ENCODE results near the gene CUTA.

Gene CUTA

DNA sequence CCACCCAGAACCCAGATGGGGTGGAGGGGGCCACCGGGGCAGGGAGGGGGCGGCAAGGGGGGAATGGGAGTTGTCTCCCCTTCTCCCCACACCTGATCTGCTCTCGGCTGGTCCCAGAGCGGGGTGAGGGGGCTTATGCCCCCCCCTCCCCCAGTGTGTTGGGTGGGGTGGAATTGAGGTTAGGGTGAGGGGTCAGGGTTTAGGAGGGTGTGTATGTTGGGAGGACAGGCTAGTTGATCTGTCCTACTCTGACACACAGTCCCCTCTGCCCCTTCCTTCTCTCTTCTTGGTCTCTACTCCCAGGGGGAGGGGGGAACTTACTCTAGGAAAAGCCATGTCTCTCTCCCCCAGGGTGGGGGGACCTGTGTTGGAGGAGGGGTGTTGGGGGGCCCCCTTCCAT is 34.6 kb upstream of the CUTA start:
- Histone ChIP-seq H3K27me3 (ENCODE audit: control insufficient read depth in 1 of 2, insufficient read depth in 2 of 2, low read length in 2 of 2) (no peaks in the 10 kb centered on the region), H3K4me3 (ENCODE audit: low read depth in 1 of 2, low read length in 2 of 2) (no peak overlapping the region), H3K9ac (ENCODE audit: low read depth in 1 of 2, low read length in 2 of 2) (no peak overlapping the region), H3K27ac (ENCODE audit: low read depth, low read length) (no peak overlapping the region), H3K9me3 (ENCODE audit: control insufficient read depth in 1 of 2, low read length in 2 of 2) (no peaks in the 10 kb centered on the region), H3K4me1 (ENCODE audit: control insufficient read depth in 1 of 2, insufficient read depth in 2 of 2, low read length in 2 of 2) (peaks cover 6 to 12% of the 10 kb centered on the region in 2 donors), H3K36me3 (ENCODE audit: control insufficient read depth in 1 of 2, insufficient read depth in 2 of 2, low read length in 2 of 2) (peaks cover 10 to 11% of the 10 kb centered on the region in 2 donors)

DNA sequence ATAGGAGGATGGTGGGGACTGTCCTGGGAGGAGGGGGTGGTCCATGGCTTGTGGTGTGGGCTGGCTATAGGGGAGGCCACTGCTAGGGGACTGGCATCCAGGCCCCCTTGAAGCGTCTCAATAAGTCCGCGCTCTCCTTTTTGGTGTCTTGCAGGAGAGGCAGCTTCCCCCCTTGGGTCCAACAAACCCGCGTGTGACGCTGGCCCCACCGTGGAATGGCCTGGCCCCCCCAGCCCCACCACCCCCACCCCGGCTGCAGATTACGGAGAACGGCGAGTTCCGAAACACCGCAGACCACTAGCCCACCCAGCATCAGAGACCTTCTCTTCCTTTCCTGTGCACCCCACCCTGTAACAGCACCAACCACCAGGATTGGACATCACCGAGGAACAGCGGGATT is 33.7 kb upstream of the CUTA start:
- Histone ChIP-seq H3K4me1 (ENCODE audit: control insufficient read depth in 1 of 2, insufficient read depth in 2 of 2, low read length in 2 of 2) (peaks cover 6 to 12% of the 10 kb centered on the region in 2 donors), H3K9me3 (ENCODE audit: control insufficient read depth in 1 of 2, low read length in 2 of 2) (no peaks in the 10 kb centered on the region), H3K27me3 (ENCODE audit: control insufficient read depth in 1 of 2, insufficient read depth in 2 of 2, low read length in 2 of 2) (no peaks in the 10 kb centered on the region), H3K36me3 (ENCODE audit: control insufficient read depth in 1 of 2, insufficient read depth in 2 of 2, low read length in 2 of 2) (peaks cover 11 to 14% of the 10 kb centered on the region in 2 donors), H3K27ac (ENCODE audit: low read depth, low read length) (no peak overlapping the region), H3K9ac (ENCODE audit: low read depth in 1 of 2, low read length in 2 of 2) (no peak overlapping the region), H3K4me3 (ENCODE audit: low read depth in 1 of 2, low read length in 2 of 2) (no peak overlapping the region)

DNA sequence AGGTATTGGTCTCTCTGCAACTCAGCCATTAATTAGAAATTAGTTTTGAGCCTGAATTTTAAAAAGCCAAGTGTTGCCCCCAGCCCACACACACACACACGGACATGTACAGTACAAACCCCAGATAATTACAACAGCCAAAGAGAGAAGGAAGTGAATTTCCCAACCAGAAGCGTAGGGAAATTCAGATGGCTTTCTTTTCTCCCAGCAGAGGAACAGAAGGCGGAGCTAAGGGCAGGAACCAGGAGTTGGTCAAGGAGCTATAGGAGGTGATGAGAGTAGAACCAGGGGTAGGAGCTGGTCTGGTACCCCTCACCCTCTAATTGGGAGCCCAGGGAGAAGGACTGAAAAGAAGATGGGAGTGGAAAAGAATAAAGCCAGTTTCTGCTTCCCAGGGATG is 32.5 kb upstream of the CUTA start:
- Histone ChIP-seq H3K36me3 (ENCODE audit: control insufficient read depth in 1 of 2, insufficient read depth in 2 of 2, low read length in 2 of 2) (peaks cover 4 to 11% of the 10 kb centered on the region in 2 donors), H3K9me3 (ENCODE audit: control insufficient read depth in 1 of 2, low read length in 2 of 2) (no peaks in the 10 kb centered on the region), H3K4me3 (ENCODE audit: low read depth in 1 of 2, low read length in 2 of 2) (no peak overlapping the region), H3K4me1 (ENCODE audit: control insufficient read depth in 1 of 2, insufficient read depth in 2 of 2, low read length in 2 of 2) (peaks cover 6 to 9% of the 10 kb centered on the region in 2 donors), H3K27me3 (ENCODE audit: control insufficient read depth in 1 of 2, insufficient read depth in 2 of 2, low read length in 2 of 2) (no peaks in the 10 kb centered on the region), H3K27ac (ENCODE audit: low read depth, low read length) (no peak overlapping the region), H3K9ac (ENCODE audit: low read depth in 1 of 2, low read length in 2 of 2) (no peak overlapping the region)

DNA sequence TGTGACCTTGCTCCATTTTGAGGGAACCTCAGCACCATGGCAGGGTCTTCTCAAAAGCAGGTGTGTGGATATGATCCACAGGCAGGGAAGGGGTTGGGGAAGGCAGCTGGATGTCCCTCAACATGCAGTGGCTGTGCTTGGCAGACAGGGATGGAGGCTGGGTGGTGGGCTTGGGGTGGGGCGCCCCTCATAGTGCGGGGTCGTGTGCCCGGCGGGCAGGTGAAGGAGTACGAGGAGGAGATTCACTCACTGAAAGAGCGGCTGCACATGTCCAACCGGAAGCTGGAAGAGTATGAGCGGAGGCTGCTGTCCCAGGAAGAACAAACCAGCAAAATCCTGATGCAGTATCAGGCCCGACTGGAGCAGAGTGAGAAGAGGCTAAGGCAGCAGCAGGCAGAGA is 28.4 kb upstream of the CUTA start:
- no peak overlapping the region for H3K4me3 ChIP-seq (ENCODE audit: low read depth in 1 of 2, low read length in 2 of 2)
- no peaks in the 10 kb centered on the region for H3K27me3 ChIP-seq (ENCODE audit: control insufficient read depth in 1 of 2, insufficient read depth in 2 of 2, low read length in 2 of 2)
- no peaks in the 10 kb centered on the region for H3K9me3 ChIP-seq (ENCODE audit: control insufficient read depth in 1 of 2, low read length in 2 of 2)
- peaks cover 4 to 27% of the 10 kb centered on the region in 2 donors for H3K36me3 ChIP-seq (ENCODE audit: control insufficient read depth in 1 of 2, insufficient read depth in 2 of 2, low read length in 2 of 2)
- no peak overlapping the region for H3K27ac ChIP-seq (ENCODE audit: low read depth, low read length)
- no peak overlapping the region for H3K9ac ChIP-seq (ENCODE audit: low read depth in 1 of 2, low read length in 2 of 2)
- no peaks in the 10 kb centered on the region for H3K4me1 ChIP-seq (ENCODE audit: control insufficient read depth in 1 of 2, insufficient read depth in 2 of 2, low read length in 2 of 2)

DNA sequence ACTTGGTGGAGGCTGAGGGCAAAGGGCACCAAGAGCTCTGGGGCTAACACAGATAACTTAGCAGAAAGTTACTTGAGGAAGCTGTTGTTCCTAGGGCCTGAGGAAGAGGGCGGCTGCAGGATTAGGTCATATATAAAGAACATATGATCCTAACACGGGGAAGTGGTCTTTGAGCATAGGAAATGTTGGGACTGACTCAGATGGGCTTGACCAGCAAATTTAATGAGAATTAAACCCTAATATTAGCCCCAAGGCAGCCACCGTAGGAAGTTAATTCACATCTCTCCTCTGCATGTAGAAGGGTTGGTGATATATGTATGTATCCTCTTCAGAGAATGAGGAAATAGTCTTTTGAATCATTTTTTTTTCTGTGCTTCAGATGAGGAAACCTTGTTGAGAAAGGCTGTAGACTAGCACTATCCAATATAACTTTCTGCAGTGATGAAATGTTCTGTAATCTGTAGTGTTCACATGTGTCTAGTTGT is 27.3 kb upstream of the CUTA start:
- no peaks in the 10 kb centered on the region for H3K4me1 ChIP-seq (ENCODE audit: control insufficient read depth in 1 of 2, insufficient read depth in 2 of 2, low read length in 2 of 2)
- H3K27me3 ChIP-seq (ENCODE audit: control insufficient read depth in 1 of 2, insufficient read depth in 2 of 2, low read length in 2 of 2), result no peaks in the 10 kb centered on the region
- peaks cover 4 to 28% of the 10 kb centered on the region in 2 donors for H3K36me3 ChIP-seq (ENCODE audit: control insufficient read depth in 1 of 2, insufficient read depth in 2 of 2, low read length in 2 of 2)
- no peaks in the 10 kb centered on the region for H3K9me3 ChIP-seq (ENCODE audit: control insufficient read depth in 1 of 2, low read length in 2 of 2)
- H3K9ac ChIP-seq (ENCODE audit: low read depth in 1 of 2, low read length in 2 of 2), result no peak overlapping the region
- no peak overlapping the region for H3K4me3 ChIP-seq (ENCODE audit: low read depth in 1 of 2, low read length in 2 of 2)
- no peak overlapping the region for H3K27ac ChIP-seq (ENCODE audit: low read depth, low read length)

DNA sequence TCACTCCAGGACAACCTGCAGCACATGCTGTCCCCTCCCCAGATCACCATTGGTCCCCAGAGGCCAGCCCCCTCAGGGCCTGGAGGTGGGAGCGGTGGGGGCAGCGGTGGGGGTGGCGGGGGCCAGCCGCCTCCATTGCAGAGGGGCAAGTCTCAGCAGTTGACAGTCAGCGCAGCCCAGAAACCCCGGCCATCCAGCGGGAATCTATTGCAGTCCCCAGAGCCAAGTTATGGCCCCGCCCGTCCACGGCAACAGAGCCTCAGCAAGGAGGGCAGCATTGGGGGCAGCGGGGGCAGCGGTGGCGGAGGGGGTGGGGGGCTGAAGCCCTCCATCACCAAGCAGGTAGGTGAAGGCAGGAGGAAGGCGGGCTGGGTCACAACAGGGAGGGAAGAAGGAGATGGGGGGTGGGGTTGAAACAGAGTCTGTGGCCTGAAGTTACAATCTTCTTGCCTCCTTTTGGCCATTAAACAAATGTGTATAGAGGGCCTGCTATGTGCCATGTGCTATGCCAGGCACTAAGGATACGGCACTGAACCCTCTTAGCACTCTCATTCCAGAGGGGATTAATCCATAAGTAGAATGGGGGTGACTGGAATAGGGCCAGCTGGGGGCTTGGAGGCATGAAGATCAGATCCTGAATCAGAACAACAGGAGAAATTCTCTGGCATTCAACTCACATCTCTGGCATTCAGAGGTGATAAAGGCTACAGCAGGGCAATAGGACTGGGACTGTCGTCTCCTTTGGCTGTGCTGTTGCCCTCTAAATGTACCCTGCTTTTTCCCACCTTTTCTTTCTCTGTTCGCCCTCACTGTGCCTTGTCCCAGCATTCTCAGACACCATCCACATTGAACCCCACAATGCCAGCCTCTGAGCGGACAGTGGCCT is 26.0 kb upstream of the CUTA start:
- no peak overlapping the region for H3K9ac ChIP-seq (ENCODE audit: low read depth in 1 of 2, low read length in 2 of 2)
- H3K9me3 ChIP-seq (ENCODE audit: control insufficient read depth in 1 of 2, low read length in 2 of 2), result no peaks in the 10 kb centered on the region
- H3K27me3 ChIP-seq (ENCODE audit: control insufficient read depth in 1 of 2, insufficient read depth in 2 of 2, low read length in 2 of 2), result no peaks in the 10 kb centered on the region
- no peak overlapping the region for H3K4me3 ChIP-seq (ENCODE audit: low read depth in 1 of 2, low read length in 2 of 2)
- no peaks in the 10 kb centered on the region for H3K4me1 ChIP-seq (ENCODE audit: control insufficient read depth in 1 of 2, insufficient read depth in 2 of 2, low read length in 2 of 2)
- H3K27ac ChIP-seq (ENCODE audit: low read depth, low read length), result no peak overlapping the region
- peaks cover 2 to 28% of the 10 kb centered on the region in 2 donors for H3K36me3 ChIP-seq (ENCODE audit: control insufficient read depth in 1 of 2, insufficient read depth in 2 of 2, low read length in 2 of 2)

DNA sequence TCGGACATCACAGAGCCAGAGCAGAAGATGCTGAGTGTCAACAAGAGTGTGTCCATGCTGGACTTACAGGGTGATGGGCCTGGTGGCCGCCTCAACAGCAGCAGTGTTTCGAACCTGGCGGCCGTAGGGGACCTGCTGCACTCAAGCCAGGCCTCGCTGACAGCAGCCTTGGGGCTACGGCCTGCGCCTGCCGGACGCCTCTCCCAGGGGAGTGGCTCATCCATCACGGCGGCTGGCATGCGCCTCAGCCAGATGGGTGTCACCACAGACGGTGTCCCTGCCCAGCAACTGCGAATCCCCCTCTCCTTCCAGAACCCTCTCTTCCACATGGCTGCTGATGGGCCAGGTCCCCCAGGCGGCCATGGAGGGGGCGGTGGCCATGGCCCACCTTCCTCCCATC is 25.1 kb upstream of the CUTA start:
- Histone ChIP-seq H3K27ac (ENCODE audit: low read depth, low read length) (no peak overlapping the region), H3K4me1 (ENCODE audit: control insufficient read depth in 1 of 2, insufficient read depth in 2 of 2, low read length in 2 of 2) (no peaks in the 10 kb centered on the region), H3K9ac (ENCODE audit: low read depth in 1 of 2, low read length in 2 of 2) (no peak overlapping the region), H3K36me3 (ENCODE audit: control insufficient read depth in 1 of 2, insufficient read depth in 2 of 2, low read length in 2 of 2) (peaks cover 0 to 32% of the 10 kb centered on the region in 2 donors), H3K27me3 (ENCODE audit: control insufficient read depth in 1 of 2, insufficient read depth in 2 of 2, low read length in 2 of 2) (no peaks in the 10 kb centered on the region), H3K4me3 (ENCODE audit: low read depth in 1 of 2, low read length in 2 of 2) (no peak overlapping the region), H3K9me3 (ENCODE audit: control insufficient read depth in 1 of 2, low read length in 2 of 2) (no peaks in the 10 kb centered on the region)

DNA sequence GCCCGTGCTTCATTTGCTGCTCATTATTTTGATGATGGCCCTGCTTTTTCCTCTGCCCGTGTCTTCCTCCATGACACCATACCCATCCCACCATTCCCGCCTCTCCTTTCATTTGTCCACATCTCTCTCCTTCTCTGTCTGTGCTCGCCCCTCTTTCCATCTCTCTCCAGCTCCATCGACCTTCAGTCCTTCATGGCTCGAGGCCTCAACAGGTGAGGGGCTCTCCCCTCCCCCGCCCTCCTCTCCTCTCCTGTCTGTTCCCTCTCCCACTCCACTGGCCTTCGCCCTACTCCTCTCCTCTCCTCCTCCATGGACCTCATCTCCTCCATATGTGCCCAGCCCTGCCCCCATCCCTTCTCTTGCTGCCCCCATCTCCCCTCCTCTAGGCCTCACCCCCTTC is 24.4 kb upstream of the CUTA start:
- Histone ChIP-seq H3K4me1 (ENCODE audit: control insufficient read depth in 1 of 2, insufficient read depth in 2 of 2, low read length in 2 of 2) (no peaks in the 10 kb centered on the region), H3K36me3 (ENCODE audit: control insufficient read depth in 1 of 2, insufficient read depth in 2 of 2, low read length in 2 of 2) (peaks cover 0 to 32% of the 10 kb centered on the region in 2 donors), H3K4me3 (ENCODE audit: low read depth in 1 of 2, low read length in 2 of 2) (no peak overlapping the region), H3K27ac (ENCODE audit: low read depth, low read length) (no peak overlapping the region), H3K9ac (ENCODE audit: low read depth in 1 of 2, low read length in 2 of 2) (no peak overlapping the region), H3K9me3 (ENCODE audit: control insufficient read depth in 1 of 2, low read length in 2 of 2) (no peaks in the 10 kb centered on the region), H3K27me3 (ENCODE audit: control insufficient read depth in 1 of 2, insufficient read depth in 2 of 2, low read length in 2 of 2) (no peaks in the 10 kb centered on the region)

DNA sequence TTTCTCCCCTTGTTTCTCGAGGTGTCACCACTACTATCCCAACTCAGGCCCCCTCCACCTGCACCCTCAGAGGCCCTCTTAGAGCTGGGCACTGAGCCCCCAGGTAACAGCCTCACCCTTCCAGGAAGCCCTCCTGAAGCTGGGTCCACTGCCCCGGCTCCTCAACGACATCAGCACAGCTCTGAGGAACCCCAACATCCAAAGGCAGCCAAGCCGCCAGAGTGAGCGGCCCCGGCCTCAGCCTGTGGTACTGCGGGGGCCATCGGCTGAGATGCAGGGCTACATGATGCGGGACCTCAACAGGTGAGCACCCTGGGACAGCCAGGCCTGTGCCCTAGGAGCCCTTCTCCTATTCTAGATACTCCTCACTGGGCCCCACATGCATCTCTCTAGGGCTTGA is 23.6 kb upstream of the CUTA start:
- no peak overlapping the region for H3K9ac ChIP-seq (ENCODE audit: low read depth in 1 of 2, low read length in 2 of 2)
- no peaks in the 10 kb centered on the region for H3K27me3 ChIP-seq (ENCODE audit: control insufficient read depth in 1 of 2, insufficient read depth in 2 of 2, low read length in 2 of 2)
- no peaks in the 10 kb centered on the region for H3K4me1 ChIP-seq (ENCODE audit: control insufficient read depth in 1 of 2, insufficient read depth in 2 of 2, low read length in 2 of 2)
- no peak overlapping the region for H3K27ac ChIP-seq (ENCODE audit: low read depth, low read length)
- no peak overlapping the region for H3K4me3 ChIP-seq (ENCODE audit: low read depth in 1 of 2, low read length in 2 of 2)
- H3K9me3 ChIP-seq (ENCODE audit: control insufficient read depth in 1 of 2, low read length in 2 of 2), result no peaks in the 10 kb centered on the region
- H3K36me3 ChIP-seq (ENCODE audit: control insufficient read depth in 1 of 2, insufficient read depth in 2 of 2, low read length in 2 of 2), result peaks cover 0 to 35% of the 10 kb centered on the region in 2 donors

DNA sequence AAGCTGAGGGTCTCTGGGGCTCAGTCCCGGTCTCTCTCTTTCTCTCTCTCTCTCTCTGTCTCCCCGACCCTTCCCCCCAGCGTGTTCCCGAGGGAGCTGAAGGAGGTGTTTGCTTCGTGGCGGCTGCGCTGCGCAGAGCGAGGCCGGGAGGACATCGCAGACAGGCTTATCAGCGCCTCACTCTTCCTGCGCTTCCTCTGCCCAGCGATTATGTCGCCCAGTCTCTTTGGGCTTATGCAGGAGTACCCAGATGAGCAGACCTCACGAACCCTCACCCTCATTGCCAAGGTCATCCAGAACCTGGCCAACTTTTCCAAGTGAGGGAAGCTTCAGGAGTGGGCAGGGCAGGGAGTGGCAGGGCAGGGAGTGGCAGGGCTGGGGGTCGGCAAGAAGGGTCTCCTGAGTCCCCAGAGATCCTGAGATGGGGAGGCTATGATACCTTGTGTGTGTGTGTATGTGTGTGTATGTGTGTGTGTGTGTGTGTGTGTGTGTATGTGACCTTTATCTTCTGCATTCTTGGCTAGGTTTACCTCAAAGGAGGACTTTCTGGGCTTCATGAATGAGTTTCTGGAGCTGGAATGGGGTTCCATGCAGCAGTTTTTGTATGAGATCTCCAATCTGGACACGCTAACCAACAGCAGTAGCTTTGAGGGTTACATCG is 22.9 kb upstream of the CUTA start:
- H3K27me3 ChIP-seq (ENCODE audit: control insufficient read depth in 1 of 2, insufficient read depth in 2 of 2, low read length in 2 of 2), result no peaks in the 10 kb centered on the region
- no peaks in the 10 kb centered on the region for H3K4me1 ChIP-seq (ENCODE audit: control insufficient read depth in 1 of 2, insufficient read depth in 2 of 2, low read length in 2 of 2)
- H3K36me3 ChIP-seq (ENCODE audit: control insufficient read depth in 1 of 2, insufficient read depth in 2 of 2, low read length in 2 of 2), result peaks cover 0 to 33% of the 10 kb centered on the region in 2 donors

More for the DNA sequence above, 22.9 kb upstream of the CUTA start:
- H3K9ac ChIP-seq (ENCODE audit: low read depth in 1 of 2, low read length in 2 of 2), result no peak overlapping the region
- no peak overlapping the region for H3K4me3 ChIP-seq (ENCODE audit: low read depth in 1 of 2, low read length in 2 of 2)
- H3K9me3 ChIP-seq (ENCODE audit: control insufficient read depth in 1 of 2, low read length in 2 of 2), result no peaks in the 10 kb centered on the region
- H3K27ac ChIP-seq (ENCODE audit: low read depth, low read length), result no peak overlapping the region

Measured in duodenal mucosa (tissue), 2 donors.